ENCODE measurements around the gene SORCS2.

DNA sequence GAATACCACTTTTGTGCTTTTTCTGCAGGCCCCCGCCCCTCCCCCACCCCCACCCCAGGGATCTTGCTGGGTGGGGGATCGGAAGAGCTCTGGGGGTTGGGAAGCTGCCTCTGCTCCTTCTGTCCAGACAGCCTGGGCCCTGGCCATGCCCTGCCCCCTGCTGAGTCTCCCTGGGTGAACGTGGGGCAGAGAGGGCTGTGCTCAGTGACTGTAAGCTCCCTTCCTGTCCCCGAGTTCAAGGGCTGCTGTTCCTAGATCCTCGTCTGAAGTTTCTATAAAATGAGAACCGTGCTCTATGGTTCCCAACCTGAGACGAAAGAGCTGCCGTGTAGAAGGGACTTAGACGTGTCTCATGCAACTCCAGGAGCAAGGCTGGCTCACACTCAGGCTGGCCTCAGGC, 105.0 kb downstream of the SORCS2 start:
- TF ChIP-seq ZNF274 (IDR thresholded peaks at IDR 0.05; ENCODE audit: low read depth, low read length) (no peak), SUZ12 (IDR thresholded peaks at IDR 0.05; ENCODE audit: extremely low read depth, insufficient read depth, insufficient read length) (no peak), YY1 (IDR thresholded peaks at IDR 0.05; ENCODE audit: insufficient read depth, insufficient read length) (no peak)
